ENCODE measurements around the gene TMPRSS3. TPM values are rescaled to one million over a fixed set of nuclear protein-coding genes. Genes with fewer than 3 reads are reported as not detected.

The TMPRSS3 gene
- total RNA-seq, 2 experiments from 2014 or later, result 123 to 134 TPM

DNA sequence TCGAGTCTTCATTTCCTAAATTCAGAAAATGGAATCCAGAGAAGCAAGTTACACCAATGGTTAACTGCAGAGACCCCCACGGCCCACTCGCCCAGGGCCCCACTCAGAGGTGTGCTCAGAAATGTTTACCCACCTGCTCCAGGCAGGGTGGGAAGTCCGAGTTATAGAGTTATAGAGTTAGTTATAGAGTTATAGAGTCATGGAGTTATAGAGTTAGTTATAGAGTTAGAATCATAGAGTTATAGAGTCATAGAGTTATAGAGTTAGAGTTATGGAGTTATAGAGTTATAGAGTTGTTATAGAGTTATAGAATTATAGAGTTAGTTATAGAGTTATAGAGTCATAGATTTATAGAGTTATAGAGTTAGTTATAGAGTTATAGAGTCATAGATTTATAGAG, 39.5 kb upstream of the TMPRSS3 start:
- TF ChIP-seq, protein P1, sequence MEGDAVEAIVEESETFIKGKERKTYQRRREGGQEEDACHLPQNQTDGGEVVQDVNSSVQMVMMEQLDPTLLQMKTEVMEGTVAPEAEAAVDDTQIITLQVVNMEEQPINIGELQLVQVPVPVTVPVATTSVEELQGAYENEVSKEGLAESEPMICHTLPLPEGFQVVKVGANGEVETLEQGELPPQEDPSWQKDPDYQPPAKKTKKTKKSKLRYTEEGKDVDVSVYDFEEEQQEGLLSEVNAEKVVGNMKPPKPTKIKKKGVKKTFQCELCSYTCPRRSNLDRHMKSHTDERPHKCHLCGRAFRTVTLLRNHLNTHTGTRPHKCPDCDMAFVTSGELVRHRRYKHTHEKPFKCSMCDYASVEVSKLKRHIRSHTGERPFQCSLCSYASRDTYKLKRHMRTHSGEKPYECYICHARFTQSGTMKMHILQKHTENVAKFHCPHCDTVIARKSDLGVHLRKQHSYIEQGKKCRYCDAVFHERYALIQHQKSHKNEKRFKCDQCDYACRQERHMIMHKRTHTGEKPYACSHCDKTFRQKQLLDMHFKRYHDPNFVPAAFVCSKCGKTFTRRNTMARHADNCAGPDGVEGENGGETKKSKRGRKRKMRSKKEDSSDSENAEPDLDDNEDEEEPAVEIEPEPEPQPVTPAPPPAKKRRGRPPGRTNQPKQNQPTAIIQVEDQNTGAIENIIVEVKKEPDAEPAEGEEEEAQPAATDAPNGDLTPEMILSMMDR (IDR thresholded peaks at IDR 0.05), result no peak
- Mint-ChIP-seq H3K4me3 (no peak overlapping the region), H3K9me3 (peaks cover 12% of the 10 kb centered on the region), H3K4me1 (ENCODE audit: low read depth) (peaks cover 72% of the 10 kb centered on the region), H3K27me3 (peaks cover 2% of the 10 kb centered on the region), H3K36me3 (ENCODE audit: low read depth) (peaks cover 98% of the 10 kb centered on the region), H3K27ac (peak overlapping the region; percentile 29)
- ChIA-PET POLR2A (interaction anchor here (1.4 kb wide), 2 partner anchors 31 to 60 kb away, joined by 3 read pairs; no protein-coding TSS in a partner anchor), CTCF (interaction anchor here (1.1 kb wide), 1 partner anchor 10 kb away, joined by 3 read pairs; no protein-coding TSS in a partner anchor)
- intact Hi-C loops (cut with micrococcal nuclease), result no loop called here
- DNase-seq (no peak), ATAC-seq (no peak)

GRCh38 chr21:42434884-42435283, 39.0 kb upstream of the TMPRSS3 start:
- Mint-ChIP-seq H3K4me1 (ENCODE audit: low read depth) (peaks cover 66% of the 10 kb centered on the region), H3K9me3 (peaks cover 10% of the 10 kb centered on the region), H3K27me3 (peaks cover 2% of the 10 kb centered on the region), H3K27ac (peak overlapping the region; percentile 29), H3K36me3 (ENCODE audit: low read depth) (peaks cover 94% of the 10 kb centered on the region), H3K4me3 (no peak overlapping the region)
- ChIA-PET POLR2A (interaction anchor here (1.4 to 2.4 kb wide), 3 partner anchors 11 to 60 kb away, joined by 3 to 12 read pairs (median 3); no protein-coding TSS in a partner anchor), CTCF (interaction anchor here (1.1 kb wide), 1 partner anchor 9 kb away, joined by 3 read pairs; no protein-coding TSS in a partner anchor)
- TF ChIP-seq, protein P1 (IDR thresholded peaks at IDR 0.05), result no peak
- ATAC-seq (no peak), DNase-seq (no peak)
- intact Hi-C loops (cut with micrococcal nuclease), result no loop called here

GRCh38 chr21:42433946-42434551, 38.2 kb upstream of the TMPRSS3 start:
- ChIA-PET CTCF (interaction anchor here (1.1 kb wide), 1 partner anchor 9 kb away, joined by 3 read pairs; no protein-coding TSS in a partner anchor), POLR2A (interaction anchor here (0.7 to 2.4 kb wide), 5 partner anchors 10 to 59 kb away, joined by 3 to 12 read pairs (median 3); no protein-coding TSS in a partner anchor)
- Mint-ChIP-seq H3K27me3 (no peaks in the 10 kb centered on the region), H3K4me3 (no peak overlapping the region), H3K27ac (no peak overlapping the region), H3K36me3 (ENCODE audit: low read depth) (peaks cover 94% of the 10 kb centered on the region), H3K4me1 (ENCODE audit: low read depth) (peaks cover 58% of the 10 kb centered on the region), H3K9me3 (peaks cover 6% of the 10 kb centered on the region)
- intact Hi-C loops (cut with micrococcal nuclease), result no loop called here
- peak; percentile 68 for ATAC-seq
- TF ChIP-seq, protein P1 (IDR thresholded peaks at IDR 0.05), result no peak
- DNase-seq, result no peak

DNA sequence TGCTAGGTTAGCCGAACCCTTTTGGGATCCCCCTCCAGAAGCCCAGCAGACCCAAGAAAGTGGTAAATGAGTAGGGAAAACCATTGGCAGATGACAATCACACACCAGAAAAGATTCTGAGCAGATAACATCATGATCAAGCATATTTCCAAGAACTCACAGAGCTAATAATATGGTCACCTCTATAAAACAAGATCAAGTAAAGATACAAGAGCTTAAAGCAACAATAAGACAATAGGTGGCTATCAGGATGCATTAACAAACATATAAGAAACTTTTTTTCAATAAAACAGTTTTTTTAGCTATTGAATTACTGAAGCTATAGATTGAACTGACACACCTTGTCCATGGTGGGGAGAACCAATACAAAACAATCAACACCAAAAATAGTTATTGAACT, 36.8 kb upstream of the TMPRSS3 start:
- peaks cover 49% of the 10 kb centered on the region for H3K4me1 Mint-ChIP-seq (ENCODE audit: low read depth)
- no peak overlapping the region for H3K27ac Mint-ChIP-seq
- H3K27me3 Mint-ChIP-seq, result no peaks in the 10 kb centered on the region
- H3K36me3 Mint-ChIP-seq (ENCODE audit: low read depth), result peaks cover 91% of the 10 kb centered on the region
- CTCF ChIA-PET, result interaction anchor here (0.5 to 0.6 kb wide), 2 partner anchors 51 to 123 kb away, joined by 3 read pairs; no protein-coding TSS in a partner anchor
- intact Hi-C loops (cut with micrococcal nuclease), result no loop called here
- POLR2A ChIA-PET, result interaction anchor here (0.7 to 2.4 kb wide), 3 partner anchors 9 to 28 kb away, joined by 3 to 12 read pairs (median 5); no protein-coding TSS in a partner anchor
- DNase-seq (no peak), ATAC-seq (no peak)
- H3K9me3 Mint-ChIP-seq, result peaks cover 6% of the 10 kb centered on the region
- H3K4me3 Mint-ChIP-seq, result no peak overlapping the region
- TF ChIP-seq, protein P1 (IDR thresholded peaks at IDR 0.05), result no peak

DNA sequence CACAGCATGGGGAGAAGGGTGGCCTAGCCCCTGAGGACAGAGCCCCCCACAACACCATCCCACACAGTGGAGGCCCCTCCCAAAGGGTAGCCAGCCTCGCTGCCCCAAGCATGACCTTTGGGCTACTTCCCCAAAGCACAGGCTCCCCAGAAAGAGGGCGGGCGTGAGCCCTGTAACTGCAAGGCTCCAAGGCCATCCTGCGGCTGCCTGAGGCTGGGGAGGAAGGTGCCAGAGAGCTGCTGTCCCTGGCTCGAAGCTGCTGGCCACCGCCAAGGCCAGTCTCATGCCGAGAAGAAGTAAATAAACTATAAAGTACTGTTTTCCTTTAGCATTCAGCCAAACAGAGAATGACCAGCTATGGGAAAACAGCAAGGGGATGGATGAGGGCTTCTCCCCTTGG, 35.3 kb upstream of the TMPRSS3 start:
- Mint-ChIP-seq H3K36me3 (ENCODE audit: low read depth) (peaks cover 91% of the 10 kb centered on the region), H3K9me3 (peaks cover 6% of the 10 kb centered on the region), H3K4me1 (ENCODE audit: low read depth) (peaks cover 52% of the 10 kb centered on the region), H3K27ac (no peak overlapping the region), H3K27me3 (no peaks in the 10 kb centered on the region), H3K4me3 (no peak overlapping the region)
- CTCF ChIA-PET, result no interaction called here
- ATAC-seq (no peak), DNase-seq (no peak)
- intact Hi-C loops (cut with micrococcal nuclease), result no loop called here
- POLR2A ChIA-PET, result interaction anchor here (0.7 to 1.4 kb wide), 3 partner anchors 8 to 74 kb away, joined by 3 to 5 read pairs (median 3); no protein-coding TSS in a partner anchor
- TF ChIP-seq, protein P1 (IDR thresholded peaks at IDR 0.05), result no peak
